Vagina (tissue), 2 donors: Measurements from ENCODE around the gene ADGRL3.

Experiments used
- CTCF ChIP-seq, 3 experiments: fragments of 450-650 bp in 2 of 3; fragments of 200-600 bp in 1 of 3; sonication (generic) in 1 of 3; IDR thresholded peaks; one replicate each; pipeline ENCODE4 v1.5.1; 2017 to 2019; ENCODE audit warnings: antibody characterized with exemption in 3 of 3, mild to moderate bottlenecking in 2 of 3, moderate library complexity in 2 of 3
- POLR2A ChIP-seq, 2 donors: fragments of 450-650 bp; IDR thresholded peaks; one replicate each; pipeline ENCODE4 v1.6.1; 2017; ENCODE audit warnings: antibody characterized with exemption in 2 of 2, mild to moderate bottlenecking in 2 of 2, moderate library complexity in 2 of 2
- POLR2AphosphoS5 ChIP-seq, 2 donors: sonication (generic); formaldehyde crosslinking; IDR thresholded peaks; one replicate each; pipeline ENCODE4 v1.9.0; 2017; ENCODE audit warnings: antibody characterized with exemption in 2 of 2, mild to moderate bottlenecking in 2 of 2, low read depth in 1 of 2; ENCODE audit not compliant: insufficient read depth in 1 of 2

- TF ChIP-seq POLR2AphosphoS5 (IDR thresholded peaks at IDR 0.05; ENCODE audit: insufficient read depth in 1 of 2, low read depth in 1 of 2) (no peak), POLR2A (IDR thresholded peaks at IDR 0.05) (no peak), CTCF (IDR thresholded peaks at IDR 0.05) (no peak)
Observed at GRCh38 chr4:61866378-61867030, 666.4 kb downstream of the ADGRL3 start.
